Brain microvascular endothelial cell (primary cell): Measurements from ENCODE around the gene TRPV2.
A peak's percentile ranks its signal among the peaks of the same experiment; 100 is the strongest.

Source experiments
- DNase-seq: peaks from one replicate; pipeline ENCODE4 v3.0.0-alpha.2; 2020
- H3K27ac ChIP-seq: fragments of 250-450 bp; sonication (Bioruptor Pico); 2 replicates; pipeline ENCODE4 v1.5.1; 2020; ENCODE audit warnings: mild to moderate bottlenecking, moderate library complexity
- H3K27me3 ChIP-seq: fragments of 250-450 bp; sonication (Bioruptor Pico); replicated peaks from 2 replicates; pipeline ENCODE4 v1.5.1; 2020; ENCODE audit warnings: mild to moderate bottlenecking
- H3K36me3 ChIP-seq: fragments of 250-450 bp; sonication (Bioruptor Pico); replicated peaks from 2 replicates; pipeline ENCODE4 v1.5.1; 2020; ENCODE audit warnings: mild to moderate bottlenecking
- H3K4me3 ChIP-seq: 2 replicates; pipeline ENCODE4 v1.5.1; 2011; ENCODE audit warnings: low read depth, mild to moderate bottlenecking, control low read depth, low read length, moderate library complexity
- CTCF ChIP-seq: IDR thresholded peaks from 2 replicates; pipeline ENCODE4 v1.5.1; 2011; ENCODE audit warnings: low read depth, mild to moderate bottlenecking, moderate library complexity, low read length, control low read depth, inconsistent platforms; ENCODE audit errors: missing control alignments
- in situ Hi-C: cut with HindIII; loops from 2 replicates; pipeline ENCODE4 v1.10.0; 2017; ENCODE audit warnings: low sequenced_read_pairs, low pct_ligation_motif_present

The TRPV2 gene

GRCh38 chr17:16419929-16420271, 4.5 kb downstream of the TRPV2 start:
- Histone ChIP-seq H3K4me3 (peak overlapping the region; percentile 3), H3K36me3 (peaks cover 40% of the 10 kb centered on the region), H3K27ac (peak overlapping the region; percentile 91), H3K27me3 (no peaks in the 10 kb centered on the region)
- no peak for TF ChIP-seq CTCF
- in situ Hi-C loops, result no loop called here
- DNase-seq, result peak; percentile 79

- Histone ChIP-seq H3K27ac (no peak overlapping the region), H3K36me3 (peaks cover 64% of the 10 kb centered on the region), H3K27me3 (no peaks in the 10 kb centered on the region), H3K4me3 (no peak overlapping the region)
- no peak for TF ChIP-seq CTCF
- in situ Hi-C loops, result no loop called here
- DNase-seq, result no peak
These were observed 7.0 kb downstream of the TRPV2 start for GRCh38 chr17:16422416-16422815.

GRCh38 chr17:16423226-16423872, 8.0 kb downstream of the TRPV2 start:
- H3K36me3 ChIP-seq, result peaks cover 64% of the 10 kb centered on the region
- no peak for DNase-seq
- in situ Hi-C loops, result no loop called here
- H3K4me3 ChIP-seq, result no peak overlapping the region
- TF ChIP-seq CTCF, result no peak
- no peak overlapping the region for H3K27ac ChIP-seq
- H3K27me3 ChIP-seq, result no peaks in the 10 kb centered on the region

GRCh38 chr17:16425202-16425601, 9.8 kb downstream of the TRPV2 start:
- in situ Hi-C loops, result no loop called here
- no peak for TF ChIP-seq CTCF
- no peak overlapping the region for H3K4me3 ChIP-seq
- H3K27ac ChIP-seq, result no peak overlapping the region
- no peaks in the 10 kb centered on the region for H3K27me3 ChIP-seq
- peaks cover 73% of the 10 kb centered on the region for H3K36me3 ChIP-seq
- no peak for DNase-seq

GRCh38 chr17:16425698-16426659, 10.6 kb downstream of the TRPV2 start:
- DNase-seq, result no peak
- H3K36me3 ChIP-seq, result peaks cover 76% of the 10 kb centered on the region
- no peak for TF ChIP-seq CTCF
- no peak overlapping the region for H3K27ac ChIP-seq
- H3K4me3 ChIP-seq, result no peak overlapping the region
- in situ Hi-C loops, result no loop called here
- H3K27me3 ChIP-seq, result no peaks in the 10 kb centered on the region
